C4-2B (cell line): ENCODE measurements around the gene KRT76.

ENCODE experiments used
- H3K27ac ChIP-seq: fragments of 450-650 bp; 2 replicates; pipeline ENCODE4 v1.5.1; 2017
- CTCF ChIP-seq: fragments of 450-650 bp; conservative IDR thresholded peaks from 2 replicates; pipeline ENCODE4 v1.5.1; 2017; ENCODE audit warnings: mild to moderate bottlenecking
- ZFX ChIP-seq: fragments of 450-650 bp; IDR thresholded peaks from 2 replicates; pipeline ENCODE4 v1.6.1; 2017

Gene KRT76

DNA sequence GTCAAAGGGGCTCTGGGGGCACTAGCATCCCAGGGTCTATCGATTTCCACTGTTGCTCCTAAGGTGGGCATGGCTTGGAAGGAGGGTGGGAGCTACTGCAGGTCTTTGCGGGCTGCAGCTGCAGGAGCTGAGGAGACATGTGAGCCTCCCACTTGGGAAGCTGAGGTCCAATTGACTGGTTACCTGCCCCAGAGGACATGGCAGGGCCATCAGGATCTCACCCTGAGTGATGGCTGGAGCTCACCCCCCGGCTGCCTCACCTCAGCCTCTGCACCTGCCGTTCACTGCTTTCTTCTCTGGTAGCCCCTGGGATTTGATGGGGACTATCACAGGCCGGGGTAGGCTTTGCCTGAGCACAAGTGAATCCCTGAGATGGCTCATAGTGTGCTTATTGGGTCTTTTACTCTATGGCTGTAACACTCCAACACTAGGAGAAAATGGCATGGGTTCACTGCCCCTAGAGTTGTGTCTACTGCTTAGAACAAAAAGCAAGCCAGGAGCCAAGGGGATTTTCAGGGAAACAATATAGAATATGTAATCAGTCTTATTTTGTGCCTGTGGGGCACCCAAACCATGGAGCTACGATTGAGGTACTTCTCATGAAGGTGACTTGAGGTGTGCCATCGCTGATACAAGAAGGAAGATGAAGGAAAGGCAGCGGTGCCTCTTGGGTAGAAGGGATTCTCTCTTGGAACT lies 40.0 kb upstream of the KRT76 start:
- no peak overlapping the region for H3K27ac ChIP-seq
- TF ChIP-seq ZFX (no peak), CTCF (no peak)

DNA sequence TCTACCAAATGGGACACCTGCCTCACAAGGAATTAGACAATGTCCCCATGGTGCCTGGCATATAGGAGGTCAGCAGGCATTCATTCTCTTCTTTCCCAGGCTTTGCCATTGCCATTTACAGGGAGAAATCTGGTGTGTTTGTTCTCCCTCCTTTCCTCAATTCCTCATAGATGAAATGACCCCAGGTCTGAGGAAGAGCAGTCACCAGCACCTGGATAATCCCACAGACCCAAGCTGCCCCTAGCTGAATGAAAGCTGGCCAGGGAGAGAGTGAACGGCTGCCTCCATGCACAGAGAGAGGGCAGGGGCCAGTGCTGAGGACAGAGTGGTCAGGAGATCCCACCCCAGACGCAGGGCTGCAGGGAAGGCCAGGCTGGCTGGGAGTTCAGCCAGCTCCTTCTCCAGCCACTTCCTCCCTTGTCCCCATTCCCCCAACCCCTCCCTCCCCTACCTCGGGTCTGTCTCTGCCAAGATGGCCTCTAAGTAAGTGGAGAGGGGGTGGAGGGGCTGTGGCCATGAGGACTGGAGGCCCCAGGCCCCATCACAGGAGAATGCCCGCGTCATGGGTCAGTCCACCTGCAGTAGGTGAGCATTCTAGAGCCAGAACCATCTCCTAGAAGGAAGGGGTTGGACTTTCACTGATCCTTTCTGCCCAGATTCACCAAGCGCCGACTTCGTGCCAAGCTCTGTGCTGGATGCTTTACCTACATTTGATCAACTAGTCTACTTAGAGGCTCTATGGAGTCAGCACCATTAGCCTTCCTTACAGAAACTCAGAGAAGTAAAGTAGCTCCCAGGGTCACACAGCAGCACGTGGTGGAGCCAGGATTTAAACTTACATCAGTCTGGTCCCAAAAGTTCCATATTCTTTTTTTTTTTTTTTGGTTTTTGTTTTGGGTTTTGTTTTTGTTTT lies 38.8 kb upstream of the KRT76 start:
- no peak for TF ChIP-seq ZFX
- TF ChIP-seq CTCF: no peak
- H3K27ac ChIP-seq: no peak overlapping the region

GRCh38 chr12:52815161-52815560 lies 38.0 kb upstream of the KRT76 start:
- no peak for TF ChIP-seq CTCF
- no peak for TF ChIP-seq ZFX
- H3K27ac ChIP-seq: no peak overlapping the region

GRCh38 chr12:52814710-52815155 lies 37.6 kb upstream of the KRT76 start:
- no peak overlapping the region for H3K27ac ChIP-seq
- no peak for TF ChIP-seq CTCF
- TF ChIP-seq ZFX: no peak

DNA sequence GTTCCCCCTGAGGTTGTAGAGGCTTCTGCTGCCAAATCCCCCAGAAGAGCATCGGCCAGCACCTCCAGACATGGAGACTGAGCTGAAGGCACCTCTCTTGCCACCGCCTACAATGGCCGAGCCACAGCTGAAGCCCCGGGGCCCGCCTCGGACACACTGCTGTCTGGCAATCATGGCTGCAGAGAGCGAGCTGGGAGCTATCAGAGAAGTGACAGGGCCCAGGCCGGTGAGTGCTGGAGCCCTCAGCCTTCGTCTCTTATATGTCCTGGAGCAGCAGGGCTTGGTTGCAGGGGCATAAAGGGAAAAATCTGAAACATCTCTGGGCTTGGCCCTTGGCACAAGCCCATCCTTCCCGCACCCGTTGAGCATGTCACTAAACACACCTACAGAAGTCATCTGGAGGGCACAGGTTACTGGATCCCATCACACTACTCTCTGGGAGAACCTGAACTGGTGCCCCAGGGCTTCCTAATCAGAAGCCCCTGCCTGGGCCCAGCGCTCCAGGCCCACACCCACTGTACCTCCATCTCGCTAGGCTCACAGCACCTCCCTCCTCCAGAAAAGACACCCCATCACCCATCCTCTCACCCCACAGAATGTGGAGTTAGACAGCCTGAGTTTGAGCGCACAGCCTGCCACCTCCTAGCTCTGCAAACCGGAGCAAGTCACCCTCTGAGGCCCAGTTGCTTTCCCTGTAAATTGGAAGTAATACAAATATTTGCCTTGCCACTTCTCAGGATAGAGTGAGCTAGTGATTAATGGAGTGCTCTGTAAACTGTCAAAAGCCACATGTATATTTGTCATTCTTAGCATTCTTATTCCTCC lies 37.0 kb upstream of the KRT76 start, which contains the start of gene KRT4:
Gene KRT4, minus strand, starts transcription at position 232 of the 825 bp plus-strand sequence. Its CDS starts 58 bp downstream, at position 174.
- TF ChIP-seq CTCF (no peak), ZFX (no peak)
- H3K27ac ChIP-seq: no peak within 1 kb of the TSS

- TF ChIP-seq CTCF: no peak
- H3K27ac ChIP-seq: no peak overlapping the region
Measured at GRCh38 chr12:52813203-52813819, 36.2 kb upstream of the KRT76 start.
